Neural crest cell (in vitro differentiated cells): ENCODE data around the gene NDUFV2. TPM values are rescaled to one million over a fixed set of nuclear protein-coding genes. Genes with fewer than 3 reads are reported as not detected.
A peak's percentile ranks its signal among the peaks of the same experiment; 100 is the strongest.

ENCODE experiments used
- DNase-seq: peaks from one replicate; pipeline ENCODE4 v3.0.0; 2021; ENCODE audit warnings: low read depth, mixed read lengths, low spot score
- H3K27ac Mint-ChIP-seq: one replicate; pipeline ENCODE4 v1.8.0; 2021; ENCODE audit warnings: mild to moderate bottlenecking, mixed read lengths; ENCODE audit not compliant: unreplicated experiment
- H3K27me3 Mint-ChIP-seq: 2 replicates; pipeline ENCODE4 v1.8.0; 2021; ENCODE audit warnings: low read depth, mild to moderate bottlenecking, mixed read lengths
- H3K36me3 Mint-ChIP-seq: 2 replicates; pipeline ENCODE4 v1.8.0; 2021; ENCODE audit warnings: low read depth, mild to moderate bottlenecking, mixed read lengths
- H3K4me1 Mint-ChIP-seq: 2 replicates; pipeline ENCODE4 v1.8.0; 2021; ENCODE audit warnings: mixed read lengths
- H3K4me3 Mint-ChIP-seq: one replicate; pipeline ENCODE4 v1.8.0; 2021; ENCODE audit warnings: mild to moderate bottlenecking, mixed read lengths
- H3K9me3 Mint-ChIP-seq: 2 replicates; pipeline ENCODE4 v1.8.0; 2021; ENCODE audit warnings: mixed read lengths
- CTCF ChIP-seq: fragments of 200-600 bp; sonication (generic); conservative IDR thresholded peaks from 2 replicates; pipeline ENCODE4 v1.5.0; 2021; ENCODE audit warnings: antibody characterized with exemption, mild to moderate bottlenecking
- total RNA-seq: library from RNA; stranded (reverse); gene quantifications from 2 replicates; pipeline ENCODE4 v1.2.1, GENCODE V29; 2021

NDUFV2 gene
- total RNA-seq, 1 donor from 2014 or later, result 144 TPM

GRCh38 chr18:9096007-9096371 lies 6.5 kb upstream of the NDUFV2 start:
- no peak overlapping the region for H3K4me3 Mint-ChIP-seq
- no peak for DNase-seq
- peaks cover 17% of the 10 kb centered on the region for H3K4me1 Mint-ChIP-seq
- H3K9me3 Mint-ChIP-seq, result no peaks in the 10 kb centered on the region
- H3K36me3 Mint-ChIP-seq, result no peaks in the 10 kb centered on the region
- H3K27me3 Mint-ChIP-seq, result peaks cover 4% of the 10 kb centered on the region
- no peak for TF ChIP-seq CTCF
- H3K27ac Mint-ChIP-seq, result no peak overlapping the region

- peaks cover 20% of the 10 kb centered on the region for H3K4me1 Mint-ChIP-seq
- H3K36me3 Mint-ChIP-seq, result no peaks in the 10 kb centered on the region
- no peak for TF ChIP-seq CTCF
- no peak overlapping the region for H3K4me3 Mint-ChIP-seq
- H3K27ac Mint-ChIP-seq, result no peak overlapping the region
- no peaks in the 10 kb centered on the region for H3K9me3 Mint-ChIP-seq
- DNase-seq, result no peak
- peaks cover 4% of the 10 kb centered on the region for H3K27me3 Mint-ChIP-seq
These were observed 5.8 kb upstream of the NDUFV2 start for GRCh38 chr18:9096685-9097084.

GRCh38 chr18:9097349-9097748 lies 5.2 kb upstream of the NDUFV2 start:
- H3K36me3 Mint-ChIP-seq, result no peaks in the 10 kb centered on the region
- H3K4me3 Mint-ChIP-seq, result no peak overlapping the region
- no peak for TF ChIP-seq CTCF
- peaks cover 26% of the 10 kb centered on the region for H3K4me1 Mint-ChIP-seq
- H3K27me3 Mint-ChIP-seq, result peaks cover 4% of the 10 kb centered on the region
- no peak for DNase-seq
- no peaks in the 10 kb centered on the region for H3K9me3 Mint-ChIP-seq
- no peak overlapping the region for H3K27ac Mint-ChIP-seq

GRCh38 chr18:9100796-9101195 lies 1.7 kb upstream of the NDUFV2 start:
- no peak for TF ChIP-seq CTCF
- Mint-ChIP-seq H3K36me3 (no peaks in the 10 kb centered on the region), H3K27me3 (peaks cover 4% of the 10 kb centered on the region), H3K27ac (no peak overlapping the region), H3K4me1 (peaks cover 39% of the 10 kb centered on the region), H3K9me3 (no peaks in the 10 kb centered on the region), H3K4me3 (peak overlapping the region; percentile 80)
- DNase-seq, result no peak

GRCh38 chr18:9101730-9102507 lies 580 bp upstream of the NDUFV2 start:
- Mint-ChIP-seq H3K27me3 (peaks cover 4% of the 10 kb centered on the region), H3K9me3 (no peaks in the 10 kb centered on the region), H3K36me3 (no peaks in the 10 kb centered on the region), H3K4me3 (peak overlapping the region; percentile 96), H3K4me1 (peaks cover 48% of the 10 kb centered on the region), H3K27ac (peak overlapping the region; percentile 10)
- TF ChIP-seq CTCF, result no peak
- DNase-seq, result no peak
